CD4-positive, alpha-beta memory T cell (primary cell): ENCODE measurements around the gene TGFB1. TPM values are rescaled to one million over a fixed set of nuclear protein-coding genes. Genes with fewer than 3 reads are reported as not detected.
A peak's percentile ranks its signal among the peaks of the same experiment; 100 is the strongest.

Source experiments
- CTCF ChIA-PET: fragments of 350-600 bp; sonication (Branson Sonifier 250); formaldehyde crosslinking; loops from one replicate; lab custom pipeline; 2021; ENCODE audit warnings: inconsistent platforms; ENCODE audit not compliant: partially characterized antibody; lab: Charles Lee
- POLR2A ChIA-PET: fragments of 350-600 bp; sonication (Branson Sonifier 250); formaldehyde crosslinking; loops from one replicate; lab custom pipeline; 2021; ENCODE audit not compliant: partially characterized antibody; lab: Charles Lee
- DNase-seq, 5 donors: peaks; one replicate each; pipeline versions ENCODE4 v3.0.0 to v3.0.0-alpha.2; 2020 to 2022; ENCODE audit warnings: mixed read lengths in 1 of 5
- H3K27ac ChIP-seq: one replicate; pipeline ENCODE4 v1.7.0; 2013; ENCODE audit warnings: low read depth, low read length
- H3K27me3 ChIP-seq: 2 replicates; pipeline ENCODE4 v1.7.0; 2013; ENCODE audit warnings: mild to moderate bottlenecking, low read length, moderate library complexity; ENCODE audit not compliant: insufficient read depth
- H3K36me3 ChIP-seq: 2 replicates; pipeline ENCODE4 v1.7.0; 2013; ENCODE audit warnings: mild to moderate bottlenecking, low read length, moderate library complexity; ENCODE audit not compliant: insufficient read depth
- H3K4me1 ChIP-seq: 2 replicates; pipeline ENCODE4 v1.7.0; 2013; ENCODE audit warnings: mild to moderate bottlenecking, low read length, moderate library complexity; ENCODE audit not compliant: insufficient read depth
- H3K4me3 ChIP-seq, 2 donors: one replicate each; pipeline ENCODE4 v1.7.0; 2013; ENCODE audit warnings: low read length in 2 of 2, mild to moderate bottlenecking in 1 of 2
- H3K9me3 ChIP-seq, 2 donors: one replicate each; pipeline ENCODE4 v1.7.0; 2013; ENCODE audit warnings: low read length in 2 of 2, control low read depth in 1 of 2; ENCODE audit not compliant: control insufficient read depth in 1 of 2
- H3K27ac Mint-ChIP-seq, 7 donors: one replicate each; pipeline ENCODE4 v1.8.0; 2020 to 2021; ENCODE audit warnings: mixed read lengths in 7 of 7, mild to moderate bottlenecking in 6 of 7, inconsistent platforms in 3 of 7, moderate library complexity in 3 of 7
- H3K27me3 Mint-ChIP-seq, 2 donors: one replicate each; pipeline ENCODE4 v1.8.0; 2020 to 2021; ENCODE audit warnings: mixed read lengths in 2 of 2
- H3K36me3 Mint-ChIP-seq, 2 donors: one replicate each; pipeline ENCODE4 v1.8.0; 2020 to 2021; ENCODE audit warnings: mixed read lengths in 2 of 2, inconsistent platforms in 1 of 2, mild to moderate bottlenecking in 1 of 2
- H3K4me1 Mint-ChIP-seq, 4 donors: one replicate each; pipeline ENCODE4 v1.8.0; 2020 to 2021; ENCODE audit warnings: mixed read lengths in 4 of 4, mild to moderate bottlenecking in 1 of 4
- H3K4me3 Mint-ChIP-seq, 8 donors: one replicate each; pipeline ENCODE4 v1.8.0; 2020 to 2021; ENCODE audit warnings: mixed read lengths in 8 of 8, mild to moderate bottlenecking in 7 of 8, moderate library complexity in 6 of 8, inconsistent platforms in 3 of 8
- H3K9me3 Mint-ChIP-seq, 8 donors: one replicate each; pipeline ENCODE4 v1.8.0; 2020 to 2021; ENCODE audit warnings: mixed read lengths in 8 of 8, mild to moderate bottlenecking in 5 of 8, inconsistent platforms in 3 of 8, moderate library complexity in 1 of 8
- intact Hi-C: fragments of 100-400 bp; cut with micrococcal nuclease; formaldehyde crosslinking; loops from one replicate; pipeline ENCODE4 v1.15.1; 2023
- polyA plus RNA-seq, 2 donors: library from polyadenylated mRNA; unstranded; fragments of 300-500 nt; fragmentation: Illumina TruSeq; gene quantifications; one replicate each; pipeline ENCODE4 v1.2.3, GENCODE V29; 2021
- total RNA-seq, 2 experiments: library from RNA; stranded (reverse); gene quantifications; one replicate each; pipeline ENCODE4 v1.2.3, GENCODE V29; 2021

TGFB1 gene
- total and polyA plus RNA-seq, 4 experiments from 2014 or later = 28.1 to 143 (median 110) TPM

- Mint-ChIP-seq H3K4me1 (peaks cover 63 to 98% (median 85%) of the 10 kb centered on the region in 4 donors), H3K36me3 (peaks cover 54 to 81% of the 10 kb centered on the region in 2 donors), H3K27ac (peak overlapping the region; percentile 97 to 100 (median 99)), H3K4me3 (peak overlapping the region; percentile 77 to 100 (median 90)), H3K27me3 (no peaks in the 10 kb centered on the region), H3K9me3 (peaks cover 0 to 7% (median 0%) of the 10 kb centered on the region in 8 donors)
- Histone ChIP-seq H3K27ac (peak overlapping the region; percentile 76), H3K27me3 (no peaks in the 10 kb centered on the region), H3K36me3 (peaks cover 46% of the 10 kb centered on the region), H3K4me3 (peak overlapping the region in 1 of 2 donors; percentile 41), H3K9me3 (no peaks in the 10 kb centered on the region), H3K4me1 (peaks cover 98% of the 10 kb centered on the region)
- intact Hi-C loops = loop anchor here (5.0 kb wide), 1 partner anchor 163 kb away; no protein-coding TSS in a partner anchor
- DNase-seq = no peak
- ChIA-PET POLR2A (interaction anchor here (1.0 to 26.9 kb wide), 12 partner anchors 7 to 244 kb away, joined by 3 to 711 read pairs (median 7); partner anchors contain the start of genes B9D2, CYP2S1, HNRNPUL1 and TGFB1), CTCF (interaction anchor here (0.8 to 12.4 kb wide), 10 partner anchors 8 to 670 kb away, joined by 3 to 165 read pairs (median 8); partner anchors contain the start of genes B9D2 and HNRNPUL1)
Observed at GRCh38 chr19:41304706-41305483, 48.8 kb downstream of the TGFB1 start.

GRCh38 chr19:41303954-41304353 is 49.8 kb downstream of the TGFB1 start:
- peaks cover 63 to 88% of the 10 kb centered on the region in 2 donors for H3K36me3 Mint-ChIP-seq

GRCh38 chr19:41302624-41303351 is 50.9 kb downstream of the TGFB1 start:
- Mint-ChIP-seq H3K27me3 (no peaks in the 10 kb centered on the region), H3K27ac (peak overlapping the region; percentile 97 to 100 (median 99)), H3K36me3 (peaks cover 69 to 94% of the 10 kb centered on the region in 2 donors), H3K4me1 (peaks cover 70 to 100% (median 90%) of the 10 kb centered on the region in 4 donors), H3K9me3 (peaks cover 0 to 3% (median 0%) of the 10 kb centered on the region in 8 donors), H3K4me3 (peak overlapping the region; percentile 77 to 100 (median 90))
- Histone ChIP-seq H3K4me1 (peaks cover 100% of the 10 kb centered on the region), H3K27ac (peak overlapping the region; percentile 76), H3K36me3 (peaks cover 57% of the 10 kb centered on the region), H3K27me3 (no peaks in the 10 kb centered on the region), H3K9me3 (no peaks in the 10 kb centered on the region), H3K4me3 (peak overlapping the region; percentile 18 to 41)
- ChIA-PET CTCF (interaction anchor here (0.6 to 12.4 kb wide), 10 partner anchors 10 to 483 kb away, joined by 3 to 165 read pairs (median 4); partner anchors contain the start of gene HNRNPUL1), POLR2A (interaction anchor here (0.8 to 26.9 kb wide), 13 partner anchors 10 to 246 kb away, joined by 3 to 711 read pairs (median 5); partner anchors contain the start of genes B9D2, HNRNPUL1 and TGFB1)
- peak; percentile 60 to 86 (median 71) for DNase-seq
- intact Hi-C loops = no loop called here

More at GRCh38 chr19:41303954-41304353, 49.8 kb downstream of the TGFB1 start:
- Histone ChIP-seq H3K36me3 (peaks cover 51% of the 10 kb centered on the region), H3K9me3 (no peaks in the 10 kb centered on the region), H3K27ac (peak overlapping the region; percentile 76), H3K27me3 (no peaks in the 10 kb centered on the region), H3K4me1 (peaks cover 100% of the 10 kb centered on the region), H3K4me3 (peak overlapping the region in 1 of 2 donors; percentile 41)
- Mint-ChIP-seq H3K4me1 (peaks cover 70 to 100% (median 90%) of the 10 kb centered on the region in 4 donors), H3K4me3 (peak overlapping the region; percentile 77 to 100 (median 90)), H3K27me3 (no peaks in the 10 kb centered on the region), H3K27ac (peak overlapping the region; percentile 97 to 100 (median 99)), H3K9me3 (peaks cover 0 to 7% (median 0%) of the 10 kb centered on the region in 8 donors)
- ChIA-PET POLR2A (interaction anchor here (1.1 to 26.9 kb wide), 10 partner anchors 14 to 129 kb away, joined by 3 to 711 read pairs (median 20); partner anchors contain the start of genes B9D2, CYP2S1, HNRNPUL1 and TGFB1), CTCF (interaction anchor here (0.8 to 12.4 kb wide), 8 partner anchors 7 to 669 kb away, joined by 3 to 165 read pairs (median 12); partner anchors contain the start of gene HNRNPUL1)
- intact Hi-C loops = no loop called here
- DNase-seq = peak; percentile 52 to 72 (median 55)

- H3K9me3 Mint-ChIP-seq = peaks cover 0 to 4% (median 0%) of the 10 kb centered on the region in 8 donors
- peaks cover 100% of the 10 kb centered on the region for H3K4me1 ChIP-seq
- H3K36me3 Mint-ChIP-seq = peaks cover 71 to 99% of the 10 kb centered on the region in 2 donors
- no peaks in the 10 kb centered on the region for H3K27me3 ChIP-seq
- intact Hi-C loops = loop anchor here (1.0 kb wide), 1 partner anchor 8 kb away; no protein-coding TSS in a partner anchor
- H3K9me3 ChIP-seq = no peaks in the 10 kb centered on the region
- no peak overlapping the region for H3K4me3 ChIP-seq
- ChIA-PET CTCF (interaction anchor here (0.9 to 12.4 kb wide), 4 partner anchors 8 to 96 kb away, joined by 4 to 165 read pairs (median 6); partner anchors contain the start of gene HNRNPUL1), POLR2A (interaction anchor here (1.0 to 26.9 kb wide), 9 partner anchors 8 to 76 kb away, joined by 3 to 711 read pairs (median 20); partner anchors contain the start of genes CCDC97, HNRNPUL1 and TGFB1)
- DNase-seq = no peak
- H3K36me3 ChIP-seq = peaks cover 71% of the 10 kb centered on the region
- no peaks in the 10 kb centered on the region for H3K27me3 Mint-ChIP-seq
- peaks cover 78 to 100% (median 90%) of the 10 kb centered on the region in 4 donors for H3K4me1 Mint-ChIP-seq
- peak overlapping the region; percentile 76 for H3K27ac ChIP-seq
- peak overlapping the region; percentile 95 to 100 (median 99) for H3K27ac Mint-ChIP-seq
- H3K4me3 Mint-ChIP-seq = peak overlapping the region in 6 of 8 donors; percentile 32 to 85 (median 68)
Observed at GRCh38 chr19:41300555-41300954, 53.2 kb downstream of the TGFB1 start.

- intact Hi-C loops = loop anchor here (1.0 kb wide), 1 partner anchor 9 kb away; no protein-coding TSS in a partner anchor
- Mint-ChIP-seq H3K36me3 (peaks cover 71 to 99% of the 10 kb centered on the region in 2 donors), H3K9me3 (peaks cover 0 to 4% (median 0%) of the 10 kb centered on the region in 8 donors), H3K27me3 (no peaks in the 10 kb centered on the region), H3K27ac (peak overlapping the region; percentile 95 to 100 (median 99)), H3K4me1 (peaks cover 78 to 100% (median 88%) of the 10 kb centered on the region in 4 donors), H3K4me3 (peak overlapping the region in 7 of 8 donors; percentile 14 to 85 (median 67))
- no peaks in the 10 kb centered on the region for H3K27me3 ChIP-seq
- H3K36me3 ChIP-seq = peaks cover 71% of the 10 kb centered on the region
- CTCF ChIA-PET = interaction anchor here (1.0 to 12.4 kb wide), 4 partner anchors 7 to 96 kb away, joined by 3 to 165 read pairs (median 30); partner anchors contain the start of gene HNRNPUL1
- POLR2A ChIA-PET = interaction anchor here (1.0 to 26.9 kb wide), 5 partner anchors 9 to 53 kb away, joined by 3 to 711 read pairs (median 81); partner anchors contain the start of genes CCDC97, HNRNPUL1 and TGFB1
- no peak overlapping the region for H3K4me3 ChIP-seq
- H3K9me3 ChIP-seq = no peaks in the 10 kb centered on the region
- H3K4me1 ChIP-seq = peaks cover 98% of the 10 kb centered on the region
- peak overlapping the region; percentile 76 for H3K27ac ChIP-seq
- peak; percentile 60 to 81 (median 66) for DNase-seq
Observed at GRCh38 chr19:41299755-41300089, 54.0 kb downstream of the TGFB1 start.
